Gastroesophageal sphincter (tissue), 4 donors: ENCODE results near the gene CRLF2. TPM values are rescaled to one million over a fixed set of nuclear protein-coding genes. Genes with fewer than 3 reads are reported as not detected.

ENCODE experiments used
- ATAC-seq: fragments of 150-250 bp; one replicate; pipeline ENCODE4 v1.9.1; 2016; ENCODE audit warnings: mild to moderate bottlenecking, moderate library complexity
- H3K27ac ChIP-seq, 4 donors: fragments of 200-600 bp; sonication (generic) in 3 of 4; 1 replicate in 3 of 4; 2 replicates in 1 of 4; pipeline ENCODE4 v1.5.1; 2016 to 2019
- H3K27me3 ChIP-seq: fragments of 200-600 bp; sonication (generic); one replicate; pipeline ENCODE4 v1.5.1; 2019
- H3K36me3 ChIP-seq, 2 donors: fragments of 200-600 bp; sonication (generic); one replicate each; pipeline ENCODE4 v1.5.1; 2019; ENCODE audit warnings: control low read depth in 1 of 2
- H3K4me1 ChIP-seq, 3 donors: fragments of 200-600 bp; sonication (generic); 1 replicate in 2 of 3; 2 replicates in 1 of 3; pipeline ENCODE4 v1.5.1; 2016 to 2019; ENCODE audit warnings: control low read depth in 2 of 3
- H3K4me3 ChIP-seq, 2 donors: fragments of 200-600 bp; sonication (generic); one replicate each; pipeline ENCODE4 v1.5.1; 2019; ENCODE audit warnings: mild to moderate bottlenecking in 1 of 2, moderate library complexity in 1 of 2
- H3K9me3 ChIP-seq, 3 donors: fragments of 200-600 bp; sonication (generic); one replicate each; pipeline ENCODE4 v1.5.1; 2017 to 2019; ENCODE audit warnings: control low read depth in 2 of 3
- CTCF ChIP-seq, 4 experiments: fragments of 200-600 bp in 2 of 4; fragments of 450-650 bp in 2 of 4; sonication (generic) in 1 of 4; IDR thresholded peaks; one replicate each; pipeline ENCODE4 v1.5.1; 2017 to 2019; ENCODE audit warnings: antibody characterized with exemption in 4 of 4, mild to moderate bottlenecking in 2 of 4, moderate library complexity in 2 of 4
- EP300 ChIP-seq: sonication (generic); formaldehyde crosslinking; IDR thresholded peaks from one replicate; pipeline ENCODE4 v1.6.1; 2017; ENCODE audit warnings: antibody characterized with exemption, mild to moderate bottlenecking
- POLR2A ChIP-seq, 2 donors: fragments of 450-650 bp; IDR thresholded peaks; one replicate each; pipeline ENCODE4 v1.6.1; 2017; ENCODE audit warnings: antibody characterized with exemption in 2 of 2, mild to moderate bottlenecking in 2 of 2, moderate library complexity in 1 of 2
- POLR2AphosphoS5 ChIP-seq: sonication (generic); formaldehyde crosslinking; IDR thresholded peaks from one replicate; pipeline ENCODE4 v1.6.1; 2017; ENCODE audit warnings: antibody characterized with exemption
- WGBS, 2 donors: methylation state at CpG; one replicate each; pipeline ENCODE4 v1.1.5; 2018; ENCODE audit warnings: low coverage in 1 of 2; 5-methylcytosine and 5-hydroxymethylcytosine counted together
- total RNA-seq, 4 donors: library from RNA; depleted of rRNA; stranded (reverse); fragments of >200 nt; gene quantifications; one replicate each; pipeline ENCODE4 v1.1.0, GENCODE V29; 2016

Gene CRLF2
- total RNA-seq, 4 donors from 2014 or later, result 0.93 to 2.3 (median 2.0) TPM; not detected in 1

- Histone ChIP-seq H3K27ac (no peak overlapping the region), H3K4me3 (no peak overlapping the region), H3K36me3 (no peaks in the 10 kb centered on the region), H3K9me3 (peaks cover 0 to 24% (median 0%) of the 10 kb centered on the region in 3 donors), H3K27me3 (peaks cover 5% of the 10 kb centered on the region), H3K4me1 (no peaks in the 10 kb centered on the region)
- TF ChIP-seq POLR2A (IDR thresholded peaks at IDR 0.05) (no peak), CTCF (IDR thresholded peaks at IDR 0.05) (no peak), POLR2AphosphoS5 (no peak), EP300 (no peak)
- no peak for ATAC-seq
Observed at GRCh38 chrX:1223242-1223600, 10.8 kb upstream of the CRLF2 start.

GRCh38 chrX:1222531-1223241, 10.2 kb upstream of the CRLF2 start:
- Histone ChIP-seq H3K9me3 (peaks cover 0 to 24% (median 0%) of the 10 kb centered on the region in 3 donors), H3K36me3 (no peaks in the 10 kb centered on the region), H3K4me3 (no peak overlapping the region), H3K27me3 (peaks cover 5% of the 10 kb centered on the region), H3K27ac (no peak overlapping the region), H3K4me1 (no peaks in the 10 kb centered on the region)
- no peak for ATAC-seq
- WGBS, 2 donors, result 81% methylated on average over 11 to 17 of the region's 17 CpGs
- TF ChIP-seq EP300 (no peak), CTCF (IDR thresholded peaks at IDR 0.05) (no peak), POLR2A (IDR thresholded peaks at IDR 0.05) (no peak), POLR2AphosphoS5 (no peak)

GRCh38 chrX:1221296-1221845, 8.9 kb upstream of the CRLF2 start:
- ATAC-seq, result no peak
- no peaks in the 10 kb centered on the region for H3K36me3 ChIP-seq
- 71 to 74% methylated on average over 9 of the region's 12 CpGs for WGBS, 2 donors

GRCh38 chrX:1218286-1218685, 5.8 kb upstream of the CRLF2 start:
- TF ChIP-seq POLR2AphosphoS5 (no peak), EP300 (no peak), POLR2A (IDR thresholded peaks at IDR 0.05) (no peak), CTCF (IDR thresholded peaks at IDR 0.05) (no peak)
- Histone ChIP-seq H3K9me3 (peaks cover 0 to 12% (median 0%) of the 10 kb centered on the region in 3 donors), H3K27ac (no peak overlapping the region), H3K36me3 (no peaks in the 10 kb centered on the region), H3K4me1 (no peaks in the 10 kb centered on the region), H3K4me3 (no peak overlapping the region), H3K27me3 (peaks cover 17% of the 10 kb centered on the region)
- WGBS, 2 donors, result 66 to 84% methylated on average over 4 of the region's 4 CpGs
- no peak for ATAC-seq

More at GRCh38 chrX:1221296-1221845, 8.9 kb upstream of the CRLF2 start:
- H3K27ac ChIP-seq, result no peak overlapping the region
- peaks cover 10% of the 10 kb centered on the region for H3K27me3 ChIP-seq
- H3K4me1 ChIP-seq, result no peaks in the 10 kb centered on the region
- TF ChIP-seq EP300, result no peak
- no peak for TF ChIP-seq POLR2A (IDR thresholded peaks at IDR 0.05)
- TF ChIP-seq CTCF (IDR thresholded peaks at IDR 0.05), result no peak
- no peak overlapping the region for H3K4me3 ChIP-seq
- H3K9me3 ChIP-seq, result peaks cover 0 to 24% (median 0%) of the 10 kb centered on the region in 3 donors
